ENCODE measurements around the gene ELMO2. TPM values are rescaled to one million over a fixed set of nuclear protein-coding genes. Genes with fewer than 3 reads are reported as not detected.

ELMO2 gene
- total and polyA plus RNA-seq, 2 experiments from 2014 or later = 38.0 to 38.7 TPM

DNA sequence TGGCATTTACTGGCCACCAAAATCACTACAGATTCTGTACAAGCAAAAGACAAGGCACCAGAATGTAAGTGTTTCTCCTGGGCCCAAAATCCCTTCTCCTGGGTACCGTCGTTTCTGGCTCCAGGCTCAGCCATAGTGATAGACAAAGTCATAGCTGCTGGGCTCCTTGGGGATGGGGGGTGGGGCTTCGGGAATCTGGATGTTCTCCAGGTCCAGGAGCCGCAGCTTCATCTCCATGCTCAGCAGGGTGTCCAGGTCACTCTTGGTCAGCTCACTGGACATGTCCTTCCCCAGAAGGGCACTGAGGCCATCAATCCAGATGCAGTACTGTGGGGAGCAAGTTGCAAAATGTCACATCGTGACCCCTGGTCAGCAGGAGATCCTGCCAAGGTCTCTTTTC is 39.2 kb downstream of the ELMO2 start:
- Histone ChIP-seq H3K4me3 (no peak overlapping the region), H3K4me1 (ENCODE audit: low read depth) (peaks cover 8% of the 10 kb centered on the region), H3K27ac (no peak overlapping the region), H3K9me3 (ENCODE audit: low read depth) (no peaks in the 10 kb centered on the region), H3K36me3 (peaks cover 39% of the 10 kb centered on the region), H3K27me3 (no peaks in the 10 kb centered on the region)
- no peak for DNase-seq (ENCODE audit: low read depth in 1 of 2, low spot score in 1 of 2)
- TF ChIP-seq, protein P1, sequence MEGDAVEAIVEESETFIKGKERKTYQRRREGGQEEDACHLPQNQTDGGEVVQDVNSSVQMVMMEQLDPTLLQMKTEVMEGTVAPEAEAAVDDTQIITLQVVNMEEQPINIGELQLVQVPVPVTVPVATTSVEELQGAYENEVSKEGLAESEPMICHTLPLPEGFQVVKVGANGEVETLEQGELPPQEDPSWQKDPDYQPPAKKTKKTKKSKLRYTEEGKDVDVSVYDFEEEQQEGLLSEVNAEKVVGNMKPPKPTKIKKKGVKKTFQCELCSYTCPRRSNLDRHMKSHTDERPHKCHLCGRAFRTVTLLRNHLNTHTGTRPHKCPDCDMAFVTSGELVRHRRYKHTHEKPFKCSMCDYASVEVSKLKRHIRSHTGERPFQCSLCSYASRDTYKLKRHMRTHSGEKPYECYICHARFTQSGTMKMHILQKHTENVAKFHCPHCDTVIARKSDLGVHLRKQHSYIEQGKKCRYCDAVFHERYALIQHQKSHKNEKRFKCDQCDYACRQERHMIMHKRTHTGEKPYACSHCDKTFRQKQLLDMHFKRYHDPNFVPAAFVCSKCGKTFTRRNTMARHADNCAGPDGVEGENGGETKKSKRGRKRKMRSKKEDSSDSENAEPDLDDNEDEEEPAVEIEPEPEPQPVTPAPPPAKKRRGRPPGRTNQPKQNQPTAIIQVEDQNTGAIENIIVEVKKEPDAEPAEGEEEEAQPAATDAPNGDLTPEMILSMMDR (IDR thresholded peaks at IDR 0.05; ENCODE audit: low read depth, low read length) = no peak

DNA sequence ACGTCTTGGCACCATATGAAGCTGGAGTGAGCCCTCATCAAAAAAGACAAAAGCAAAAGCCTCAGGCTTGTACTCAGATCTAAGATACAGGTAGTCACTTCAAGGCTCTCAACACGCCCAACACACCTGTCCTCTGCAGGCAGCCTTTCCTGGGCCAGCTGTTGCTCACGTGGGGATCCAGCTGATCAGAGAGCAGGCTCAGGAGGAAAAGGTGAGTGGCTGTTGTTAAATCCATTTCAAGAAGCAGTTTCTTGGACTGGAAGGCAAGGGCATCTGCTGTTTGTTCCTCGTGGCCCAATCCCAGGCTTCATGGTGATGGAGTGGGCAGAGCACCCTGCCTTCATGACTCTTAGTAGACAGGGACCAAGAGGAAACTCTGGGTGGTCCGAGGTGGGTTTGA is 39.6 kb downstream of the ELMO2 start:
- Histone ChIP-seq H3K4me1 (ENCODE audit: low read depth) (peaks cover 8% of the 10 kb centered on the region), H3K36me3 (peaks cover 36% of the 10 kb centered on the region), H3K9me3 (ENCODE audit: low read depth) (no peaks in the 10 kb centered on the region), H3K4me3 (no peak overlapping the region), H3K27me3 (no peaks in the 10 kb centered on the region), H3K27ac (no peak overlapping the region)
- no peak for DNase-seq (ENCODE audit: low read depth in 1 of 2, low spot score in 1 of 2)
- TF ChIP-seq, protein P1 (IDR thresholded peaks at IDR 0.05; ENCODE audit: low read depth, low read length) = no peak

DNA sequence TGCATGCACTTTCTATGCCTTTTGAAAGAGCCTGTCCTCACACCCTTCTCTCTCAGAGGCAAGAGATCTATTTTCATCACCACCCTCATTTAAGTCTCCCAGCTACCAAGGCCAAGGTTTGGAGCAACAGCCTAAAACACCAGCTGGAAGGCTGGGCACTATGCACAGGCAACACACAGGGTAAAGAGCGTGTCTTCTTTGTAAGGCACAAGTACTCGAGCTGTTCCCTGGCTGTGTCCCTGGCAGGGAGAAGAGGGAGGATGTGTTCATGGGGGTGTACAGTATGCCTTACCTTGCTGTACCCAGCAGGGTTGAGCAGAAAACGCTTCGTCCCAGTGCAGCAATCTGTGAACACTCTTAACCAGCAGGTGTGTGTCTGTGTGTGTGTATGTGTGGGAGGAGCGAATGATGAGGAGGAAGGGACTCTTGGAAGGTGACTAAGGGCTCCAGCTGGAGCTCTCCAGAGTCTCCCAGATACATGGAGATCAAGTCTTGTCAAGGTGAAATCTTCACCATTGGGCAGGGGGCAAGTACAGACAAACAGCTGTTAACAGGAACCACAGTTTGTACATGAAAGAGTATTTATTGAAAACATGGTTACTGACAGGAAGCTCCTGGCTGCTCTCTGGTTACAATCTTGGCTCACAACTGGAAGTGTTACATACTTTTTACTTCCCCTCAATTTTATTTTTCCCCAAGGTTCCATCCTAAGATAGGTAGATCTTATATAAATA is 40.8 kb downstream of the ELMO2 start:
- peaks cover 8% of the 10 kb centered on the region for H3K4me1 ChIP-seq (ENCODE audit: low read depth)
- H3K36me3 ChIP-seq = peaks cover 26% of the 10 kb centered on the region
- H3K9me3 ChIP-seq (ENCODE audit: low read depth) = no peaks in the 10 kb centered on the region
- no peak overlapping the region for H3K27ac ChIP-seq
- no peak for DNase-seq (ENCODE audit: low read depth in 1 of 2, low spot score in 1 of 2)
- TF ChIP-seq, protein P1 (IDR thresholded peaks at IDR 0.05; ENCODE audit: low read depth, low read length) = no peak
- no peak overlapping the region for H3K4me3 ChIP-seq
- H3K27me3 ChIP-seq = no peaks in the 10 kb centered on the region

DNA sequence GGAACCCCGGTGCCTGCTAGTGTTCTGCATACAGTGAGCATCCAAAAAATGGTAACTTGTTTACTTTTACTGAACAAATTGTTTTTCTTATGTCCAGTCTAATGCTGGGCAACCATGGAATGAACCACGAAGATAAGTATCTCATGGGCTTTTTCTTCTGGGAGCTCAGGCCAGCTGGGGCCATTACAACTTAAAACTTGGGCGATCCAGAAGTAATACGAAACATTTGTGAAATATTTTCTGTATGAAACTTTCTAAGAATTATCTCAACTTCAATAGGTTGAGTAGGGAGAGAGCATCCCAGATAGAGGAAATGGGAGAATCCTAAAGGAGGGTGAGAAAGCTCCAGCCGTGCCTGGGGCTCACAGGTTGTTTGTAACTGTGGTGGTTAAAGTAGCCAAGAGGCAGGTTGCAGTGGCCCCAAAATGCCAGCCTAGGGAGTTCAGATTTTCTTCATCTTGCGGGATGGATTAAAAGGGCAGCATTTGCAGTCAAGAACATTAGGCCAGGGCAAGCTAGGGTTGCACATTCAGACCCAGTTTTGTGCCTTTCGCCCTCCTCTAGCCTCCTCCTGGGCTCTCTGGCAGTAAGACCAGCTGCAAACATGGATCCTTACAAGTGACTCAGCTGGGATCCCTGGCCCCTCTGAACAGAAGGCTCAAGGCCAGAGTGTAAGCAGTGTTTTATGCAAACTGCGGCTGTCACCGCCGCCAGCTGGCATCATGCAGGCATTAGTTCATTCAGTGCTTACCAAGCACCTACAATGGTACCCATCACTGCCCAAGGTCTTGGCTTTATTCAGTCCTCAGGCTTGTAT is 41.5 kb downstream of the ELMO2 start:
- no peaks in the 10 kb centered on the region for H3K27me3 ChIP-seq
- peak overlapping the region; percentile 99 for H3K27ac ChIP-seq
- no peaks in the 10 kb centered on the region for H3K9me3 ChIP-seq (ENCODE audit: low read depth)
- peaks cover 13% of the 10 kb centered on the region for H3K4me1 ChIP-seq (ENCODE audit: low read depth)
- TF ChIP-seq, protein P1 (IDR thresholded peaks at IDR 0.05; ENCODE audit: low read depth, low read length) = no peak
- peaks cover 21% of the 10 kb centered on the region for H3K36me3 ChIP-seq
- DNase-seq (ENCODE audit: low read depth in 1 of 2, low spot score in 1 of 2) = no peak
- H3K4me3 ChIP-seq = peak overlapping the region; percentile 86

DNA sequence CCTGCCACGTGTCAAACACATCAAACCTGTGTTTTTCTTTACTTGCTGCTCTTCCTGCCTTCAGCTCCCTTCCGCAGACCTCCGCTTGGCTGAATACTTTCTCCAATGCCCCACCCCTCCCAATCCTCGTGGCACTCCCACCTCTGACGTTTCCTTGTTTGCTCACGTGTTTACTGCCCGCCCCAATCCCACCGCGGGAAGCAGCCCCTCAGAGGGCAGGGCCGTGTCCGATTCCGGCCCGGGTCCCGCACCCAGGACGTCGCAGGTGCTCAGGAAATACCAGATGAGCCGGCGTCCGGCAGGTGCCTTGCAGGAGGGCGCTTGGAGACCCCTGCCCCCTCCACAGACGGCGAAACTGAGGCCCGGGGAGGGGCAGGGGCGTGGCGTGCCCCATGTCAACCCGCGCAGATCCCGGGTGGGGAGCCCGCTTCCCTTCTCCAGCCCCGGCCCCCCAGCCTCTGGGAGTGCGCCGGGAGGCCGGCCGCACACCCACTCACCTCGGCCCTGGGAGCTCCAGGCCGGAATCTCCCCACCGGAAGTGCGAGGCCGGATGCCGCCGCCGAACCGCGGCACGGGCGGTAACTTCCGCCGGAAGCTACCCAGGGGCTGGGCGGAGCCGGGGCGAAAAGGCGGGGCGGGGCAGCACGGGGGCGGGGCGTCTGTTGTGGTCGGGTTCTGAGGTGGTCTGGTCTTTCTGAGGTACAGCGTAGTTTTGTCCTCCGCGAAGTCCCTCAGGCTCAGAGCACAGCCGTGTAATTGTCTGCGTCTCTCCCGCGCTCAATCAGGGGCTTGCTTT is 42.3 kb downstream of the ELMO2 start:
- Histone ChIP-seq H3K27ac (peak overlapping the region; percentile 99), H3K4me1 (ENCODE audit: low read depth) (peaks cover 21% of the 10 kb centered on the region), H3K4me3 (peak overlapping the region; percentile 86), H3K27me3 (no peaks in the 10 kb centered on the region), H3K36me3 (peaks cover 15% of the 10 kb centered on the region), H3K9me3 (ENCODE audit: low read depth) (no peaks in the 10 kb centered on the region)
- TF ChIP-seq, protein P1 (IDR thresholded peaks at IDR 0.05; ENCODE audit: low read depth, low read length) = no peak
- peak; percentile 91 to 92 for DNase-seq (ENCODE audit: low read depth in 1 of 2, low spot score in 1 of 2)
